Middle frontal gyrus (tissue), 1 donor: Measurements from ENCODE around the gene PFN3.

Experiments
- DNase-seq: peaks from one replicate; pipeline ENCODE4 v3.0.0-alpha.2; 2015; ENCODE audit warnings: low spot score; ENCODE audit errors: extremely low spot score

The PFN3 gene

DNA sequence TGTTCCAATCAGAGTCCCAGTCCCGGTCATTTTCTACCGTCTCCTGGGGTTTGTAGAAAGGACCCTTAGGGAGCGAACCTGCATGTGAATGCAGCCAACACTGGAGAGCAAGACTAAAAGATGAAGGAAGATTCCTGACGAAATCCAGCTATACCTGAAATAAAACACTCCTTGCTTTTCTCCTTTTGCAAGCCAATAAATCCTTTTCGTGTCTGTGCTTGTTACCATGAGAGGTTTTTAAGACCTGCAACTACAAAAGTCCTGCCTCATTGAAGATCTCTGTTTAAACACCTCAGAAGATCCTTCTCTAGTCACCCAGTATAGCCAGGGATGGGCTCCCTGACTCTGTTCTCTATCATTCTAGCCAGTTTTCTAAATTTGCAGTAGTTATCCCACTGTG is 26.2 kb downstream of the PFN3 start:
- DNase-seq = no peak

DNA sequence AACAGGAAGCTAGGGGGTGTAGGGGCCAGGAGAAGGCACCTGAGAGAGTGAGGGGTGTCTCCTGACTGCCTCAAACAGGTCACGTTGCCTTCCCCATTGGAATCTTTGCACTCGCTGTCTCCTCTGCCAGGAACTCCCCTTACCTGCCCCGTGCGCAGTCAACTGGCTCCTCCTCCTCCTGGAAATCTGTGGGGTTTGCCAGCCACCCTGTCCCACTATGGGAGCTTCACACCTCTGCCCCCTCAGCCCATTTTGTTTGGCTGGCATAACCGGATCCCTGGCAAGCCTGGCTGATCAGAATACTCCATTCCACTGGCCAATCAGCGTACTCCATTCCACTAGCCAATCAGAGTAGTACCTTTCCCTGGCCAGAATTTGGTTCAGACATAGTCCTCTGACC is 26.7 kb downstream of the PFN3 start:
- no peak for DNase-seq

DNA sequence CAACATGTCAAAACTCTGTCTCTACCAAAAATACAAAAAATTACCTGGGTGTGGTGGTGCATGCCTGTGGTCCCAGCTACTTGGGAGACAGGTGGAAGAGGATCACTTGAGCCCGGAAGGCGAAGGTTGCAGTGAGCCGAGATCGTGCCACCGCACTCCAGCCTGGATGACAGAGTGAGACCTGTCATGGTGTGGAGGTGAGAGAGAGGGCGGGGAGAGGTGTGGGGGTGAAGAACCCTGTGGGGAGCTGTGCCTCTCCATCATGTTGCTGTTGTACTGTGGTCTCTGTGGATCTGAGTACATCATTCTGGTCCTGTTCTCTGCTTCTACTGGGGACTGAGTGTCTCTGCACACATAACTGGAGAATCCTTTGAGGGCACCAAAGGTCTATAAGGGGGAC is 27.6 kb downstream of the PFN3 start:
- DNase-seq = no peak

DNA sequence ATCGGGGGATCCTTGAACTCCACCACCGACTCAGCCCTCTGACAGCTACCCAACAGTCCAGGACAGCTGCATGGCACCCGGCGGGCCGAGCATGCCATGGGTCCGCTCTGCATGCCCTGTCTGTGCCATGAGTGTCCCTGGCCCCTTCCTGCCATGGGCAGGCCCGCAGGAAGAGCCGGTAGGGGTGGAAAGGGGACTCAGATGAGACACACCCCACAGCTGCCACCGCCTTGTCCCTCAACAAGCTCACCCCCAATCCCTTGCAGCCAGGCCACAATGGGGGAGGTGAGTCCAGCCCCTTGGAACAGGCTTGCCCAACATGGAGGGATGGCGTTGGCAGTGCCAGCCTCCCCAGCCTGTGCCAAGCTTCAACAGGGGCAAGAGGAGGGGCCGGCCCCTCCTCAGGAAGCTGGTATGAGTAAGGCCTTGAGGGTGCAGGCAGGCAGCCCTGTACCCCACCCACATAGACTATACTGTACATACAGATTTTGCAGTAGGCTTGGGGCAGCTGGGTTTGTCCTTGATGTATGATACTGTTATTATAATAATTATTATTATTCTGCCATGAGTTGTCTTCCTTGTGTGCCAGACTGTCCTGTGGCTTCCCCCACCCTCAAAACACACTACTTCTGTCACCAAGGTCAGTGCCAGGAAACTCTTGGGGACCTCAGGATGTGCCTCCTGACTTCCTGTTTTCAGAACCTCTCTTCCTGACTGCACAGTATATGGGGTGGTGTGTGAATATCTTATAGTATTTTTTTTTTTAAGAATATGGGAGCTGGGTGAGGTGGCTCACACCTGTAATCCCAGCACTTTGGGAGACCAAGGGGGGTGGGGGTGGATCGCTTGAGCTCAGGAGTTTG is 28.2 kb downstream of the PFN3 start:
- no peak for DNase-seq

DNA sequence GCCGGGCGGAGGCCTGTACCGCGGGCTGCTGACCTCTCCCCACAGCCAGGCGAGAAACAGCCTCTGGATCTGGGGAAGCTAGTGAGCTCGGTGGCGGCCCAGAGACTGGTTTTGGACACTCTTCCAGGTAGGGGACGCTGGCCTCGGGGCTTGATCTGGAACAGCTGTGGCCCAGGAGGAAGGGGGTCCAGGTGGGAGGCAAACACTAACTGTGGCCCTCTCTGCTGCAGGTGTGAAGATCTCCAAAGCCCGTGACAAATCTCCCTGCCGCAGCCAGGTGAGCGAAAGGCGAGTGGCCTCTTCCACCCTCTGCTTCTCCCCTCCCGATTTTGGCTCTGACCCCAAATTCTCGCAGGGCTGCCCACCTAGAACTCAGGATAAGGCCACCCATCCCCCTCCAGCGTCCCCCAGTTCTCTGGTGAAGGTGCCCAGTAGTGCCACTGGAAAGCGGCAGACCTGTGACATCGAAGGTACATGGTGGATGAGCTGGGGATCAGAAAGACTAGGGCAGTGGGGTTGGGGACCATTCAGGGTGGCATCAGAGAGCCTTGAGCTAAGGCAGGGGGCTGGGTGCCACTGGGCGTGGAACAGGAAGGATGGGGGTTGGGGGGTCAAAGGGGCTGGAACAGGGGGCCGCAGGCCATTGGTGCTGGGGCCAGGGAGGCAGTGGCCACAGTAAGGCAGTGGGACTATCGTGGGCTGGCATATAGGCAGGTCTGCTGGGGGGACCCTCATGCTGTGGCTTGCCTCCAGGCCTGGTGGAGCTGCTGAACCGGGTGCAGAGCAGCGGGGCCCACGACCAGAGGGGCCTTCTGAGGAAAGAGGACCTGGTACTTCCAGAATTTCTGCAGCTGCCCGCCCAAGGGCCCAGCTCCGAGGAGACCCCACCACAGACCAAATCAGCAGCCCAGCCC is 29.1 kb downstream of the PFN3 start:
- DNase-seq = no peak

DNA sequence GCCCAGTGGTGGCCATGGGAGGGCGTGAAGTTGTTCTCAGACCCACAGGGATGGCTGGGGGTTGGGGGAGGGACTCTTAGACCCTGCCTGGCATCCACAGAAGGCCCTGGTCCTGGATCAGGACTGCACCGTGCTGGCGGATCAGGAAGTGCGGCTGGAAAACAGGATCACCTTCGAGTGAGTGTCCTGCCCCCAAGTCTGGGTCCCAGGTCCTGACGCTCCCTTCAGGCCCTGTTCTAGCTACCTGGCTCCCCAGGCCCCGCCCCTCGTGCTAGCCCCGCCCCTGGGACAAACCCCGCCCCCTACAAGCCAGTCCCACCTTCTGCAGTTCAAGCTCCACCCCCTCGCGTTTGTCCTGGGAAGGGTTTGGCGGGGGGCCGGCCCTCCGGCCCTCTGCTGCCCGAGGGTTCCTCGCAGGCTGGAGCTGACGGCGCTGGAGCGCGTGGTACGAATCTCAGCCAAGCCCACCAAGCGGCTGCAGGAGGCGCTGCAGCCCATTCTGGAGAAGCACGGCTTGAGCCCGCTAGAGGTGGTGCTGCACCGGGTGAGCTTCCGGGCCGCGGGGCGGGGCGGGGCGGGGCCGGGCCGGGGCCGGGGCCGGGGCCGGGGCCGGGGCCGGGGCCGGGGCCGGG is 29.9 kb downstream of the PFN3 start:
- no peak for DNase-seq

DNA sequence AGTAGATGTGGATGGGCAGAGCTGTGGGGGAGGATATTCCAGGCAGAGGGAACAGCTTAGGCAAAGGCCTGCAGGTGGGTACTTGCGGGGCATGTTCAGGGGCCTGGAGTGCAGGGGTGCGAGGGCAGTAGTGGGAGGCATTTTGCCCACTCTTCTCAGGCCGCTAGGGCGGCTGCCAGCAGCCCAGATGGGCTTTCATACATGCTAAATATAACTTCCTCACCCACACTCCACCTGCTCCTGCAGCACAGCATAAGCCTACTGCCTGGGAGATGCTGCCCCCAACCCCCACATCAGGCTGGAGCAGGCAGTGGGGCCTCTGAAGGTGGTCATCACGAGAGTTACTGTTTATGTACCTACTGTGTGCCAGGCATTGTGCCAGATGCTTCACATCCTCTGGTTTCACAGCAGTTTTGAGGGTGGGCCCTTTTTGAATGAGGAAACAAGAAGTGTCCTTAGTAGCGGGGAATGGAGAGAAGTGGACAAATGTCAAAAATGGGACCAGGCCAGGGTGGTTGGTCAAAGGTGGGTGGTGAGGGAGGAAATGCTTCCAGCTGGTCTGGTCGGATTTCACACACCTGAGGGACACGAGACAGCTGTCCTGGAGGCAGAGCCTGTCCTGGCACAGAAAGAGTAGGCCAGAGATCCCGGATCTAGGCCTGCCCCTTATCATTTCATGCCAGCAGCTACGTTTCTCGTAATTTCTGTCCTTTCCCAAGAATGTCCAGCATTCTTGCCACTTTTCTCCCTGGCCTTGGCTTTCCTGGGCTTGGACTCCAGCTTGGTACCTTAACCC is 30.6 kb downstream of the PFN3 start:
- no peak for DNase-seq

DNA sequence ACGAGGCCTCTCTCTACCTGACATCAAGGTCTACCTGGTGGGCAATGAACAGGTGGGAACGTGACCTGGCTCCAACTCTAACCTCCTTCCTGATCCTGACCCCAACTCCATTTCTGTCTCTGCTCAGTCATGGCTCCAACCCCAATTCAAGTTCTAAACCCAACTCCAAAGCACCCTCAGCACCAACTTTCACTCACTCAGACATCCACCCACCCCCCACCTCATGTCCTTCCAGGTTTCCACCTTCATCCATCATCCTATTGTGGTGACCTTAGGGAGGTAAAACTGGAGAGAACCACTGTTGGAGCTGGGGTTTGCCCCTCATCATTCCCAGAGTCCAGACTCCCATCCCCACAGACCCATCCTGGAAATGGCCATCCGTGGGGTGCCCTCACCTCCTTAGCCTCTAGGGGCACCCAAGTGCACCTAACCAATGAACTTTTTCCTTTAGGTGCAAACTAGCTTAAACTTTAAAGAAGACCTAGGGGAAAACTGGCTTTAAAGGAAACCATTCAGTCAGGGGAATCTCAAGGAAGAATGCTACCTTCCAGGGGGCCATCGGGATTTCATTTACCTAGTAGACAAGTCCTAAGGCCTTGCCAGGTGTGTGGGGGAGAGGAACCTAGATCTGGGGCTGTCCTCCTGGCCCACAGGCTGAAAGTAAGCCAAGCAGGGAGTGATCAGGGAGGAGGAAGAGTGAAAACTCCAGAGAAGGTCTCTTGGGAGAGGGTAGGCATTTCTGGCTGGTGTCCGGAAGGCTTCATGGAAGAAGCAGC is 31.4 kb downstream of the PFN3 start:
- no peak for DNase-seq

DNA sequence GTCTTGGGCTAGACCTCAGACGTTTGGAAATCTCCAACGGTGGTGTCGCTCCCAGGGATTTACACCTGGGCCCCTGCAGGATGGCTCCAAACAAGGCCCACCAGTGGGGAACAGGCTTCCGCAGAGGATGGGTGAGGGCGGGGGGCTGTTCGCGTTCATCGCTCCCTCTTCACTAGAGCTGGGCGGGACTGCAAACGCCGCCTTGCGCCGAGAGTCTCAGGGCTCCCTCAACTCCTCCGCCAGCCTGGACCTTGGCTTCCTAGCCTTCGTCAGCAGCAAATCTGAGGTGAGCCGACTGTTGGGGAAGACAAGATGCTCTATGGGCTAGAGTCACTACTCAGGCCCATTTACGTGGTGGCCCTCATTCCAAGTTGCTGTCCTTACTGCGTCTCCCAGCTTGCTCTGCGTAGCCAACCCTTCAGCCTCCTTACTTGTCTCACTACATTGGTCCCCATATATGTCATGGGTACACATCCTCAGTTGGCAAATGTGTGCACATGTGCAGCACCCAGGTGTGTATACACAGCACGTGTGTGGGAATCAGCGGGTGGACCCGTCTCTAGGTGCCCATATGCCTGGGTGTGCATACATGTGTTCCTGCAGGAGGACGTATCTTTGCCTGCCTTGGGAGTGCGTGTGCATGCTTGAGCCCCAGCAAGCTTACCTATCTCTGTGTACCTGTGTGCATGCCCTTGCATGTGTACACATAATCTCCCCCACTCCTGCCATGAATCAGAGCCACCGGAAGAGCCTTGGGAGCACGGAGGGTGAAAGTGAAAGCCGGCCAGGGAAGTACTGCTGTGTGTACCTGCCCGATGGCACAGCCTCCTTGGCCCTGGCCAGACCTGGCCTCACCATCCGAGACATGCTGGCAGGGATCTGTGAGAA is 32.2 kb downstream of the PFN3 start:
- no peak for DNase-seq

DNA sequence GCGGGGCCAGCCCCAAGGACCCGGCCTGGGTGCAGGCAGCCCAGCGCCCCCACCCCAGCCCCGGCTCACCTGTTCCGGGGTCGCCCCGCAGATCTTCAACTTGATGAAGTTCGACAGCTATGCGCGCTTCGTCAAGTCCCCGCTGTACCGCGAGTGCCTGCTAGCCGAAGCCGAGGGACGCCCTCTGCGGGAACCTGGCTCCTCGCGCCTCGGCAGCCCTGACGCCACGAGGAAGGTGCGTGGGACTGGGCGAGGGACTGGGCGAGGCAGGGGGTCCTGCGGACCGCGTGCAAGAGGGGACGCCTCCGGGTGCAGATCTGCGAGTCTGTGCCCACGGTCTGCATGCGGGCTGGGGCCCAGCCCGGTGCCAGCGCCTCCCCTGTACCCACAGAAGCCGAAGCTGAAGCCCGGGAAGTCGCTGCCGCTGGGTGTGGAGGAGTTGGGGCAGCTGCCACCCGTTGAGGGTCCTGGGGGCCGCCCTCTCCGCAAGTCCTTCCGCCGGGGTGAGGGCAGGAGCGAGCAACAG is 33.1 kb downstream of the PFN3 start:
- no peak for DNase-seq

DNA sequence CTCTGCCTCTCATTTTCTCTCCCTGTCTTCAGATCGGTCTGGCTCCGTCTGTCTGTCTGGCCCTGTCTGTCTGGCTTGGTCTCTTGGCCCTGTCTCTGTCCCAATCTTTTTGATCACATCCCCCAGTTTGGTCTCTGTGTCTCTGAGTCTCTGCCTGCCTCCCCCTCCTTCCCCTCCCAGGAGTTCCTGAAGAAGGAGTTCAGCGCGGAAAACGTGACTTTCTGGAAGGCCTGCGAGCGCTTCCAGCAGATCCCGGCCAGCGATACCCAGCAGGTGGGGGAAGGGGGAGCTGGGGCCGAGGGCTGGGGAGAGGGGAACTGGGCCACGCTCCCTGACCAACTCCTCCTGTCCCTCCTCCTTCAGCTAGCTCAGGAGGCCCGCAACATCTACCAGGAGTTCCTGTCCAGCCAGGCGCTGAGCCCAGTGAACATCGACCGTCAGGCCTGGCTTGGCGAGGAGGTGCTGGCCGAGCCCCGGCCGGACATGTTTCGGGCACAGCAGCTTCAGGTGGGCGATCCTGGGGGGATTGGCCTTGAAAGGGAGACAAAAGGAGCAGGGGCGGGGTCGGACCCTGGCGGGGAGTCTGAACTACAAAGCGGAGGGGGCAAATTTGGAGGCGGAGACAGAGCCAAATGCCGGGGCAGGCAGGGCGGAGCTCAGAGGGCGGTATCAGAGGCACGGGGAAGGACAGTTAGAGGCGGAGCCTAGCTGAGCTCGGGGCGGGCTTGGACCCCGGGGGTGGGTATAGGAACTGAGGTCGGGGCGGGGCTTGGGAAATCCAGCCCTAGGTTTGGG is 33.7 kb downstream of the PFN3 start:
- DNase-seq = no peak

DNA sequence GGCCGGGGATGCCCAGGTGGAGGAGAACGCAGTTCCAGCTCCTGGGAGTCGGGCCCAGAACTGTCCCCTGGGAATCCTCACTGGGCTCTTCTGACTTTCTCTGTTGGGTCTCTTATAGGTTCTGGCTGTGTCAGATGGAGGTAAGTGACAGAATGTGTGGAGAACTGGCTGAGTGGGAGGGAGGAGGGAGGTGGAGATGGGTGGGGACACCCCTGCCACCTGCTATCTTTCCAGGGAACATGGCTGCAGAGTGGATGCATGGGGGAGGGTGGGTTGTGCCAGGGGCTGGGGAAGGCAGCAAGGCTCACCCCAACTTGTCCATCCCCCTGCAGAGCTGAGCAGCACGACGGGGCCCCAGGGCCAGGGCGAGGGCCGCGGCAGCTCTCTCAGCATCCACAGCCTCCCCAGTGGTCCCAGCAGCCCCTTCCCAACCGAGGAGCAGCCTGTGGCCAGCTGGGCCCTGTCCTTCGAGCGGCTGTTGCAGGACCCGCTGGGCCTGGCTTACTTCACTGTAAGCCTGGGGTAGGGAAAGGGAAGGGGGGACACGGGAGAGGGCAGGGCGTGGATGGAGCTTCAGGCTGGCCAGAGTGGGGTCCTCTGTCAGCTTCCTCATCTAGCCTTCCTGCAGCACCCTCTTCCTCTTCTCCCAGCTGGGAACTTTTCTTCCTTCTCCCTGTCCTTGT is 34.5 kb downstream of the PFN3 start:
- no peak for DNase-seq

DNA sequence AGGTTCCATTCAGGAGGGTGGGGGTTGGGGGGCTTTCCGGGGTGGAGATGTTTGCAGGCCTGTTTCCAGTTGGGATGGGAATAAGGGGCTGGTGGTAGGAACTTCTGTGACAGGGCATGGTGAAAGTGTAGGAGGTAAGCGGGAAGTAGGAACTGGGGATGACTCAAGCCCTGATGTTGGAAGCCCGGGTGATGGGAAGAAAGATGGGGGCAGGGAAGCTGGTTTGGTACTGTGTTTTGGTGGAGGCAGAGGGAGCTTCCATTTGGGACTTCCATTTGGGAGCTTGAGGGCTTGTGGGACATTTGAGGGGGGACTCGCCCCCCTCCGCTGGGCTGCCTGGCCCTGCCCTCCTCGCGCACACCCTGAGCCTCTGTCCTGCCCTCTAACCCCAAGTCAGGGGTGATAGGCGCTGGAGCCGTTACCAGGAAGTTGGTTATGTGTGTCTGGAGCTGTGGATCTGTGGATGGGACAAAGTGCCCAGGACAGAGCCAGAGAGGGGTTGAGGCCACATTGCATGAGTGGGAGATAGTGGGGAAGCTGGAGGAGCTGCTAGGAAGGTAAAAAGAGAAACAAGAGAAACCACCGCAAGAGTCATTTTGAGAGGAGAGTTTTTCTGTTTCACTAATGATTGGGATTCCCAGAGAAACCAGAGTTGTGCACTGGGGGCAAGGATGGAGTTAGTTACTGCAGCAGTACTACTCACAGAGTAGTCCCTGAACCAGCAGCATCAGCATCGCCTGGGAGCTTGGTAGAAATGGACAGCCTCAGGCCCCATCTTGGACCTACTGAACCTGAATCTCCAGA is 36.1 kb downstream of the PFN3 start:
- DNase-seq = no peak

DNA sequence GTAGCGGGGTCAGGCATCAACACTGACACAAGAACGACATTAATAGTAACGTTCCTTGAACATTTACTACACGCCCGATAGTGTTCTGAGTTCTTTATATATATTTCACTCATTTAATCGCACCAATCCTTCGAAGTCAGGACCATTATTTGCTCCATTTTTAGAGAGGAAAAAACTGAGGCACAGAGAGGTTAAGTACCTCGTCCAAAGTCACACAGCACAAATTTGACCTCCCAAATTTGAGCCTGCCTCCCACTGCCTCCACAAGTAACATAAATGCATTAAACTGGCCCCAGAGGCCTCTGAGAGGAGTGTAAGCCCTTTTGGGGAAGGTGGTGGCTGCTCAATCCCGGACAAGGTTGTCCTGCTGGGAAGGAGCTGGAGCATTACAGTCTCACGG is 36.9 kb downstream of the PFN3 start:
- no peak for DNase-seq

DNA sequence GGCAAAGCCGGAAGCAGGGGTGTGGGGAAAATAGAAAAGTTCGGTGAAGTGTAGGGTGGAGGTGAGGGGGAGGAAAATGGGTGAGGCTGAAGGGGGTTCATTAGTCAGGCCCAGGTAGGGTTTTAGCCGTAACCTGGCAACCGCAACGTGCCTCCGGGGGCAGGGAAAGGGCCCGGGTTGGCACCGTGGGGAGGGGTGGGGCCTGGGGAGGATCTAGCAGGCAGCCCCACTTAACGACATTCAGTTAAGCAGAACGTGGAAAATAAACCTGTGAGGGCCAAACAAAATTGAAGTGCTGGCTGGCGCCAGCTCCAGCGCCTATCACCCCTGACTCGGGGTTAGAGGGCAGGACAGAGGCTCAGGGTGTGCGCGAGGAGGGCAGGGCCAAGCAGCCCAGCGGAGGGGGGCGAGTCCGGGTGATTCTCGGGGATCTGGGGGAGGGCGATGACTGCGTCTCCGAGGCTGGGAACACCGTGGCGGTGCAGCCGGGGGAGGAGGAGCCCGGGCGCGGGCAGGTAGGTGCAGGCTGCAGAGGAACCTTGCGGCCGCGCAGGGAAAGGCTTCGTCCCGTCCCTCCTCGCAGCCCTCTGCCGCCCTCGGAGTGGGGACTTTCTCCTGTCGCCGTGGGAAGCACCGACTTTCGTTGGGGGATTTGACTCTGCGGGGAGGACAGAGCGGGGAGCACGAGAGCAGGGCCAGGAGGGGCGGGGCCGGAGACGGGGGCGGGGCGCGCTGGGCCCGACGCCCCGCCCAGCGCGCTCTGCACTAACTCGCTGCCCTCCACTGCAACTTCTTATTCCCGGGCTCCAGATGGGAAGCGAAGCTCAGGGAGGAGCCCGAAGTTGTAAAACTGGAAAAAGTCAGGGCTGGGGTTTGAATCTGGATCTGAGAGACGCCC is 37.6 kb downstream of the PFN3 start:
- no peak for DNase-seq

DNA sequence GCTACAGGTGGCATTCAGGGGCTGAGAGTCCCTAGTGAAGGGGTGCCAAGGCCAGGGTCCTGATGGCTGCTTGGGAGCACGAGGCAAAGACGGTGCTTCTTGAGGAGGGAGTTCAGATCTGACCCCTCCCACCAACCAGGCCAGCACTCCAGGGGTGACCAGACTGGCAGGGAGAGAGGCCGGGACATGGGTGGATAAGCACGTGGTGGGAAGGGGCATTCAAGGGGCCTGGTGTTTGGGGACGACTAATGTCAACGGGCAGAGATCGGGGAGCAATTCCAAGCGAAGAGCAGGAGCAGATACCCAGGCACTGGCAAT is 38.2 kb downstream of the PFN3 start:
- DNase-seq = no peak
